22Rv1 (cell line): ENCODE data around the gene GLCCI1.

Experiments
- CTCF ChIP-seq: fragments of 450-650 bp; IDR thresholded peaks from 2 replicates; pipeline ENCODE4 v1.5.1; 2017; ENCODE audit warnings: mild to moderate bottlenecking
- ZFX ChIP-seq: fragments of 450-650 bp; IDR thresholded peaks from 2 replicates; pipeline ENCODE4 v1.6.1; 2017; ENCODE audit warnings: antibody characterized with exemption, borderline replicate concordance

- TF ChIP-seq CTCF (no peak), ZFX (no peak)
These were observed 116.2 kb downstream of the GLCCI1 start for GRCh38 chr7:8084836-8085235.
